ENCODE data around the gene ITPRID2. TPM values are rescaled to one million over a fixed set of nuclear protein-coding genes. Genes with fewer than 3 reads are reported as not detected.
A peak's percentile ranks its signal among the peaks of the same experiment; 100 is the strongest.

ITPRID2 gene
- total and polyA plus RNA-seq, 2 of the 4 experiments (the other 2 are of a cell fraction), result 74.1 to 187 TPM

GRCh38 chr2:181910028-181910831 is 18.7 kb downstream of the ITPRID2 start:
- DNase-seq (no peak), ATAC-seq (ENCODE audit: low read depth) (no peak)
- Histone ChIP-seq H3K4me1 (ENCODE audit: control insufficient read depth, insufficient read depth, low read length) (peaks cover 5% of the 10 kb centered on the region), H2BK120ac (ENCODE audit: low read depth, low read length) (no peak overlapping the region), H3K56ac (ENCODE audit: extremely low read depth, insufficient read depth, low read length) (no peak overlapping the region), H2BK5ac (ENCODE audit: low read depth, low read length, poor library complexity, severe bottlenecking) (no peak overlapping the region), H2BK15ac (ENCODE audit: low read depth, low read length) (no peak overlapping the region), H3K9me1 (ENCODE audit: insufficient read depth, low read length) (peaks cover 6% of the 10 kb centered on the region), H3K14ac (replicated peaks; ENCODE audit: low read depth, low read length) (no peak overlapping the region), H3K9me3 (ENCODE audit: control insufficient read depth, insufficient read depth, low read length) (no peaks in the 10 kb centered on the region), H2AK9ac (replicated peaks; ENCODE audit: low read depth, low read length, poor library complexity) (no peak overlapping the region), H3K4ac (ENCODE audit: low read depth, low read length) (no peak overlapping the region), H4K5ac (ENCODE audit: low read depth, low read length) (no peak overlapping the region), H2BK20ac (ENCODE audit: low read depth, low read length) (no peak overlapping the region), H3K4me2 (ENCODE audit: low read depth, low read length) (no peak overlapping the region), H3K79me1 (ENCODE audit: low read depth in 1 of 2, low read length in 2 of 2) (peaks cover 8 to 37% of the 10 kb centered on the region in 2 experiments; a peak in 3 of 4 replicates), H3K27me3 (ENCODE audit: control insufficient read depth, insufficient read depth, low read length) (no peaks in the 10 kb centered on the region), H3K36me3 (ENCODE audit: control insufficient read depth, insufficient read depth, low read length) (peaks cover 17% of the 10 kb centered on the region), H3K27ac (ENCODE audit: insufficient read depth, low read length) (no peak overlapping the region), H3K18ac (ENCODE audit: low read depth, low read length) (no peak overlapping the region), H2AK5ac (ENCODE audit: low read depth, low read length) (no peak overlapping the region), H3K9ac (ENCODE audit: low read depth, low read length) (no peak overlapping the region), H3K23ac (ENCODE audit: low read depth, low read length) (no peak overlapping the region), H3K4me3 (ENCODE audit: insufficient read depth, low read depth, low read length) (no peak overlapping the region), H4K20me1 (ENCODE audit: insufficient read depth, low read length) (peaks cover 7% of the 10 kb centered on the region), H2AFZ (replicated peaks; ENCODE audit: low read length, poor library complexity) (no peak overlapping the region), H4K8ac (ENCODE audit: low read depth in 2 of 2, low read length in 2 of 2) (no peak overlapping the region), H4K91ac (ENCODE audit: insufficient read depth, low read depth, low read length) (no peak overlapping the region)
- ChIA-PET POLR2A (ENCODE audit: unreplicated experiment) (interaction anchor here (0.6 kb wide), 1 partner anchor 13 kb away, joined by 4 read pairs; no protein-coding TSS in a partner anchor), CTCF (interaction anchor here (0.6 to 1.5 kb wide), 2 partner anchors 167 to 222 kb away, joined by 4 to 5 read pairs; no protein-coding TSS in a partner anchor)
- in situ Hi-C loops (cut with MboI; ENCODE audit: low sequenced_read_pairs) (loop anchor here (25.0 kb wide), 1 partner anchor 752 kb away; no protein-coding TSS in a partner anchor), dilution Hi-C loops (cut with HindIII; ENCODE audit: low sequenced_read_pairs, unreplicated experiment) (no loop called here), intact Hi-C loops (cut with micrococcal nuclease) (no loop called here)
- TF ChIP-seq CEBPB (IDR thresholded peaks at IDR 0.05; ENCODE audit: low read depth, low read length) (peak; percentile 53), FOS (IDR thresholded peaks at IDR 0.05; ENCODE audit: low read depth, low read length) (no peak), SMC3 (IDR thresholded peaks at IDR 0.05; ENCODE audit: low read depth, low read length) (no peak), POLR2A (IDR thresholded peaks at IDR 0.05; ENCODE audit: low read depth, low read length) (no peak)
- no CpG with 5 or more reads among the region's 2 CpGs for WGBS, 2 experiments (ENCODE audit: extremely low coverage in 2 of 2, insufficient read length in 1 of 2)
- BruUV-seq (replicated peaks), result no TSS peak

All from IMR-90 (cell line).